Posterior cingulate gyrus (tissue), 11 donors: ENCODE data around the gene ARHGAP35.
"Not testable (repeated sequence)": the region's sequence is repeated elsewhere in the genome, so short reads cannot be mapped to it uniquely, and the experiment has no call there.

ENCODE experiments used
- DNase-seq, 10 donors: peaks; one replicate each; pipeline versions ENCODE4 v3.0.0 to v3.0.0-alpha.2; 2020 to 2021; ENCODE audit warnings: mixed read lengths in 3 of 10
- intact Hi-C: fragments of 100-400 bp; cut with DNase I; formaldehyde crosslinking; loops from one replicate; pipeline ENCODE4 v1.15.1; 2023

Gene ARHGAP35

GRCh38 chr19:46841458-46842083 is 19.2 kb upstream of the ARHGAP35 start:
- peak in 5 of 10 donors; percentile 24 to 91 (median 45) for DNase-seq
- intact Hi-C loops, result no loop called here

GRCh38 chr19:46842791-46843190 is 18.0 kb upstream of the ARHGAP35 start:
- DNase-seq, result no peak
- intact Hi-C loops, result no loop called here

- intact Hi-C loops, result no loop called here
- peak in 2 of 10 donors; percentile 43 to 46 for DNase-seq
Observed at GRCh38 chr19:46844067-46844489, 16.7 kb upstream of the ARHGAP35 start.

- DNase-seq, result peak in 2 of 10 donors; percentile 62 to 70
- intact Hi-C loops, result no loop called here
Observed at GRCh38 chr19:46845959-46846459, 14.8 kb upstream of the ARHGAP35 start.

GRCh38 chr19:46847528-46847927 is 13.3 kb upstream of the ARHGAP35 start:
- peak in 2 of 10 donors; percentile 18 to 22 for DNase-seq
- intact Hi-C loops, result no loop called here

- intact Hi-C loops, result no loop called here
- peak in 1 of 10 donors; percentile 4 for DNase-seq
Observed at GRCh38 chr19:46848389-46848788, 12.4 kb upstream of the ARHGAP35 start.

- DNase-seq, result peak in 1 of 10 donors; percentile 32
- intact Hi-C loops, result no loop called here
Observed at GRCh38 chr19:46849610-46850009, 11.2 kb upstream of the ARHGAP35 start.

- intact Hi-C loops, result no loop called here
- peak; percentile 94 to 99 (median 97) for DNase-seq
Observed at GRCh38 chr19:46850228-46851203, 10.3 kb upstream of the ARHGAP35 start, which contains the start of gene AP2S1. TSS of gene AP2S1 (minus strand) at chr19:46850846. CDS start at chr19:46850766, 80 bp downstream.

GRCh38 chr19:46852830-46853229 is 8.0 kb upstream of the ARHGAP35 start:
- no peak for DNase-seq
- intact Hi-C loops, result no loop called here

- intact Hi-C loops, result not testable (repeated sequence)
- DNase-seq, result peak in 1 of 10 donors; percentile 12
Observed at GRCh38 chr19:46854698-46855097, 6.1 kb upstream of the ARHGAP35 start.

GRCh38 chr19:46856062-46857022 is 4.5 kb upstream of the ARHGAP35 start:
- peak; percentile 97 to 100 (median 99) for DNase-seq
- intact Hi-C loops, result loop anchor here (1.0 kb wide), 2 partner anchors 135 to 176 kb away; no protein-coding TSS in a partner anchor

- intact Hi-C loops, result loop anchor here (5.0 kb wide), 1 partner anchor 253 kb away; the partner anchor contains the start of gene ZC3H4
- DNase-seq, result peak in 2 of 10 donors; percentile 24 to 86
Observed at GRCh38 chr19:46859637-46860124, 1.1 kb upstream of the ARHGAP35 start.

GRCh38 chr19:46860125-46860845 is 512 bp upstream of the ARHGAP35 start:
- intact Hi-C loops, result loop anchor here (5.0 kb wide), 1 partner anchor 252 kb away; the partner anchor contains the start of gene ZC3H4
- DNase-seq, result peak; percentile 96 to 100 (median 98)

GRCh38 chr19:46861691-46862502 is 1.1 kb downstream of the ARHGAP35 start:
- intact Hi-C loops, result loop anchor here (2.0 to 5.0 kb wide), 2 partner anchors 61 to 250 kb away; partner anchors contain the start of gene ZC3H4
- peak in 4 of 10 donors; percentile 19 to 80 (median 45) for DNase-seq

GRCh38 chr19:46862503-46862834 is 1.7 kb downstream of the ARHGAP35 start:
- intact Hi-C loops, result loop anchor here (2.0 to 5.0 kb wide), 2 partner anchors 60 to 250 kb away; partner anchors contain the start of gene ZC3H4
- DNase-seq, result peak in 1 of 10 donors; percentile 49

GRCh38 chr19:46862974-46863632 is 2.3 kb downstream of the ARHGAP35 start:
- peak in 2 of 10 donors; percentile 72 to 75 for DNase-seq

More at GRCh38 chr19:46862974-46863632, 2.3 kb downstream of the ARHGAP35 start:
- intact Hi-C loops, result loop anchor here (2.0 to 5.0 kb wide), 2 partner anchors 60 to 249 kb away; partner anchors contain the start of gene ZC3H4
